ENCODE data around the gene RFX5. TPM values are rescaled to one million over a fixed set of nuclear protein-coding genes. Genes with fewer than 3 reads are reported as not detected.

RFX5 gene
- total and polyA plus RNA-seq, 2 of the 13 experiments (the other 11 are each of a cell fraction or from before 2014, with no cell fraction given) = 17.9 to 36.2 TPM

- ChIA-PET POLR2A (interaction anchor here (1.2 kb wide), 1 partner anchor 15 kb away, joined by 3 read pairs; no protein-coding TSS in a partner anchor), CTCF (ENCODE audit: low intra/inter-chr PET ratio, low total read pairs) (no interaction called here)
- FAIRE-seq (no peak), ATAC-seq (no peak), DNase-seq (ENCODE audit: low spot score) (no peak)
- BruUV-seq (replicated peaks) = no TSS peak
- H3K4me2 ChIP-seq (ENCODE audit: low read depth, low read length) = no peak overlapping the region
- H3K27ac ChIP-seq (ENCODE audit: extremely low read length, insufficient read depth, low read length) = no peak overlapping the region
- TF ChIP-seq SP1 (IDR thresholded peaks at IDR 0.05) (no peak), SP1 (CRISPR knock-in tag; IDR thresholded peaks at IDR 0.05) (no peak), TERF1 (CRISPR knock-in tag; IDR thresholded peaks at IDR 0.05) (no peak), ZIK1 (CRISPR knock-in tag; IDR thresholded peaks at IDR 0.05; ENCODE audit: borderline replicate concordance, low read depth) (no peak), ZNF430 (CRISPR knock-in tag; IDR thresholded peaks at IDR 0.05) (no peak), ZNF710 (CRISPR knock-in tag; IDR thresholded peaks at IDR 0.05; ENCODE audit: borderline replicate concordance) (no peak), DMAP1 (CRISPR knock-in tag; IDR thresholded peaks at IDR 0.05) (no peak), ZNF124 (CRISPR knock-in tag; IDR thresholded peaks at IDR 0.05) (no peak), POLR2AphosphoS5 (IDR thresholded peaks at IDR 0.05; ENCODE audit: low read depth, low read length) (no peak), GFI1 (CRISPR knock-in tag; IDR thresholded peaks at IDR 0.05; ENCODE audit: borderline replicate concordance) (no peak), KLF9 (CRISPR knock-in tag; IDR thresholded peaks at IDR 0.05; ENCODE audit: low read depth) (no peak), HNRNPK (IDR thresholded peaks at IDR 0.05; ENCODE audit: low read depth, low read length, poor library complexity, severe bottlenecking) (no peak), KLF12 (CRISPR knock-in tag; IDR thresholded peaks at IDR 0.05; ENCODE audit: borderline replicate concordance) (no peak), GLI4 (CRISPR knock-in tag; IDR thresholded peaks at IDR 0.05; ENCODE audit: borderline replicate concordance) (no peak), ZNF619 (CRISPR knock-in tag; IDR thresholded peaks at IDR 0.05) (no peak), SAFB2 (CRISPR knock-in tag; IDR thresholded peaks at IDR 0.05; ENCODE audit: borderline replicate concordance, low read depth) (no peak), NKX3-1 (CRISPR knock-in tag; IDR thresholded peaks at IDR 0.05) (no peak)
- H4K20me1 ChIP-seq (ENCODE audit: insufficient read depth, low read length) = no peaks in the 10 kb centered on the region
- peaks cover 8 to 18% of the 10 kb centered on the region in 2 experiments; a peak in 4 of 5 replicates for H3K36me3 ChIP-seq (replicated peaks in 1 of 2; ENCODE audit: control insufficient read depth in 1 of 2, insufficient read depth in 2 of 2, low read length in 2 of 2)
- peaks cover 5% of the 10 kb centered on the region for H3K79me2 ChIP-seq (ENCODE audit: insufficient read depth, low read length)
- intact Hi-C loops (cut with micrococcal nuclease; ENCODE audit: unreplicated experiment) (no loop called here), in situ Hi-C loops (cut with HindIII; ENCODE audit: extremely low pct_ligation_motif_present, low pct_unique_long_range_greater_than_20kb) (no loop called here)
- H2AFZ ChIP-seq (ENCODE audit: low read length) = no peak overlapping the region
- peaks cover 24% of the 10 kb centered on the region for H3K4me1 ChIP-seq (ENCODE audit: insufficient read depth, low read length)
- WGBS (ENCODE audit: low lambda C conversion rate) = 97% methylated on average over 8 of the region's 8 CpGs
- no peak overlapping the region for H3K4me3 ChIP-seq (replicated peaks in 1 of 3; ENCODE audit: insufficient read depth in 1 of 3, low read depth in 2 of 3, low read length in 3 of 3)
- peaks cover 2% of the 10 kb centered on the region; the same call in 1 of the 2 replicates for H3K9me3 ChIP-seq (ENCODE audit: low read length)
- no peak overlapping the region for H3K9ac ChIP-seq (ENCODE audit: insufficient read depth, low read depth, low read length)
- no peaks in the 10 kb centered on the region for H3K27me3 ChIP-seq (ENCODE audit: control insufficient read depth in 1 of 2, insufficient read depth in 2 of 2, low read length in 2 of 2)
Observed at GRCh38 chr1:151367658-151368392, 20.8 kb upstream of the RFX5 start.

All from HepG2 (cell line).